OCI-LY7 (cell line): ENCODE data around the gene AGFG1. TPM values are rescaled to one million over a fixed set of nuclear protein-coding genes. Genes with fewer than 3 reads are reported as not detected.

Experiments
- BruUV-seq: library from RNA; stranded (reverse); fragments of 400-500 nt; replicated peaks from 2 replicates; lab custom pipeline; 2021; lab: Mats Ljungman, UMichigan
- CTCF ChIA-PET: fragments of 300-600 bp; sonication (Branson Sonifier 250); formaldehyde crosslinking; loops from one replicate; lab custom pipeline; 2022; ENCODE audit warnings: antibody characterized with exemption; ENCODE audit not compliant: unreplicated experiment; lab: Charles Lee
- POLR2A ChIA-PET: fragments of 300-600 bp; sonication (Branson Sonifier 250); formaldehyde crosslinking; loops from one replicate; lab custom pipeline; 2022; ENCODE audit warnings: antibody characterized with exemption; lab: Charles Lee
- DNase-seq: peaks from one replicate; pipeline ENCODE4 v3.0.0-alpha.2; 2015; ENCODE audit warnings: low spot score
- H2AFZ ChIP-seq: fragments of 200-600 bp; sonication (generic), shearing (Covaris generic); 2 replicates; pipeline ENCODE4 v1.6.1; 2014; ENCODE audit warnings: mild to moderate bottlenecking, antibody characterized with exemption, low read length, moderate library complexity
- H3K27ac ChIP-seq: fragments of 200-600 bp; sonication (generic); 2 replicates; pipeline ENCODE4 v1.5.1; 2014; ENCODE audit warnings: mixed run types, low read depth, mild to moderate bottlenecking, moderate library complexity, low read length, inconsistent platforms; ENCODE audit not compliant: poor library complexity, severe bottlenecking
- H3K36me3 ChIP-seq: fragments of 200-600 bp; sonication (generic); 2 replicates; pipeline ENCODE4 v1.6.1; 2014; ENCODE audit warnings: mild to moderate bottlenecking, antibody characterized with exemption, low read length, moderate library complexity, mixed read lengths; ENCODE audit not compliant: insufficient read depth
- H3K4me1 ChIP-seq: fragments of 200-600 bp; sonication (generic); 2 replicates; pipeline ENCODE4 v1.5.1; 2014; ENCODE audit warnings: mild to moderate bottlenecking, low read length; ENCODE audit not compliant: insufficient read depth, poor library complexity, severe bottlenecking
- H3K4me2 ChIP-seq: fragments of 200-600 bp; sonication (generic); 2 replicates; pipeline ENCODE4 v1.6.1; 2014; ENCODE audit warnings: mild to moderate bottlenecking, low read length
- H3K4me3 ChIP-seq: fragments of 200-600 bp; sonication (generic); 2 replicates; pipeline ENCODE4 v1.5.1; 2014; ENCODE audit warnings: mild to moderate bottlenecking, low read depth, low read length; ENCODE audit not compliant: poor library complexity, severe bottlenecking
- H3K79me2 ChIP-seq: fragments of 200-600 bp; sonication (generic); 2 replicates; pipeline ENCODE4 v1.6.1; 2016; ENCODE audit warnings: low read depth, mild to moderate bottlenecking, low read length, moderate library complexity, mixed read lengths; ENCODE audit not compliant: insufficient read depth
- H3K9me2 ChIP-seq: fragments of 200-600 bp; sonication (generic); 2 replicates; pipeline ENCODE4 v1.6.1; 2016; ENCODE audit warnings: mild to moderate bottlenecking, low read length, mixed read lengths; ENCODE audit not compliant: insufficient read depth
- H3K9me3 ChIP-seq: fragments of 200-600 bp; sonication (generic); 2 replicates; pipeline ENCODE4 v1.6.1; 2014; ENCODE audit warnings: mild to moderate bottlenecking, mixed run types, low read length, mixed read lengths
- H4K20me1 ChIP-seq: fragments of 200-600 bp; sonication (generic); 2 replicates; pipeline ENCODE4 v1.6.1; 2014; ENCODE audit warnings: mild to moderate bottlenecking, antibody characterized with exemption, low read length, moderate library complexity, mixed read lengths; ENCODE audit not compliant: insufficient read depth
- CTCF ChIP-seq: fragments of 200-600 bp; sonication (generic); conservative IDR thresholded peaks from 2 replicates; pipeline ENCODE4 v1.5.1; 2014; ENCODE audit warnings: mild to moderate bottlenecking, antibody characterized with exemption, low read length, moderate library complexity, mixed read lengths
- EZH2phosphoT487 ChIP-seq: fragments of 200-600 bp; sonication (generic); IDR thresholded peaks from 2 replicates; pipeline ENCODE4 v1.6.1; 2018; ENCODE audit warnings: low read depth, borderline replicate concordance, mild to moderate bottlenecking, mixed run types, antibody characterized with exemption, low read length, moderate library complexity, mixed read lengths
- intact Hi-C: fragments of 100-400 bp; cut with micrococcal nuclease; formaldehyde crosslinking; loops from one replicate; pipeline ENCODE4 v1.10.0; 2022; ENCODE audit not compliant: unreplicated experiment
- total RNA-seq, 2 experiments: library from RNA; depleted of rRNA in 1 of 2; stranded (reverse); fragments of >200 nt in 1 of 2; shearing (Covaris generic) in 1 of 2; gene quantifications; 2 replicates each; pipeline ENCODE4 v1.2.3, GENCODE V29; 2014 to 2022

Gene AGFG1
- total RNA-seq, 2 experiments from 2014 or later: 37.6 to 65.4 TPM

- ChIA-PET CTCF (no interaction called here), POLR2A (interaction anchor here (0.5 kb wide), 1 partner anchor 78 kb away, joined by 3 read pairs; no protein-coding TSS in a partner anchor)
- Histone ChIP-seq H4K20me1 (no peaks in the 10 kb centered on the region), H2AFZ (no peak overlapping the region), H3K4me1 (no peaks in the 10 kb centered on the region), H3K9me3 (no peaks in the 10 kb centered on the region), H3K4me2 (no peak overlapping the region), H3K9me2 (no peaks in the 10 kb centered on the region), H3K79me2 (no peaks in the 10 kb centered on the region), H3K27ac (no peak overlapping the region), H3K36me3 (no peaks in the 10 kb centered on the region), H3K4me3 (no peak overlapping the region)
- TF ChIP-seq EZH2phosphoT487 (no peak), CTCF (no peak)
- intact Hi-C loops: no loop called here
- no TSS peak for BruUV-seq
- DNase-seq: no peak
Measured at GRCh38 chr2:227453810-227454209, 18.1 kb upstream of the AGFG1 start.

- H4K20me1 ChIP-seq: no peaks in the 10 kb centered on the region
- H3K36me3 ChIP-seq: no peaks in the 10 kb centered on the region
- H2AFZ ChIP-seq: no peak overlapping the region
- intact Hi-C loops: no loop called here
- no peaks in the 10 kb centered on the region for H3K9me2 ChIP-seq
- no peak for TF ChIP-seq CTCF
- TF ChIP-seq EZH2phosphoT487: no peak
- no TSS peak for BruUV-seq
- H3K9me3 ChIP-seq: no peaks in the 10 kb centered on the region
- no peak overlapping the region for H3K4me2 ChIP-seq
- ChIA-PET CTCF (no interaction called here), POLR2A (interaction anchor here (0.5 kb wide), 1 partner anchor 77 kb away, joined by 3 read pairs; no protein-coding TSS in a partner anchor)
- no peak overlapping the region for H3K27ac ChIP-seq
- H3K4me1 ChIP-seq: no peaks in the 10 kb centered on the region
- H3K79me2 ChIP-seq: no peaks in the 10 kb centered on the region
- DNase-seq: no peak
- no peak overlapping the region for H3K4me3 ChIP-seq
Measured at GRCh38 chr2:227454323-227454860, 17.6 kb upstream of the AGFG1 start.

GRCh38 chr2:227455200-227455599 lies 16.8 kb upstream of the AGFG1 start:
- Histone ChIP-seq H3K27ac (no peak overlapping the region), H3K79me2 (no peaks in the 10 kb centered on the region), H3K9me2 (no peaks in the 10 kb centered on the region), H3K36me3 (no peaks in the 10 kb centered on the region), H3K4me1 (no peaks in the 10 kb centered on the region), H3K4me3 (no peak overlapping the region), H3K4me2 (no peak overlapping the region), H2AFZ (no peak overlapping the region), H3K9me3 (no peaks in the 10 kb centered on the region), H4K20me1 (no peaks in the 10 kb centered on the region)
- BruUV-seq: no TSS peak
- no peak for DNase-seq
- intact Hi-C loops: no loop called here
- POLR2A ChIA-PET: no interaction called here
- CTCF ChIA-PET: no interaction called here
- no peak for TF ChIP-seq EZH2phosphoT487
- no peak for TF ChIP-seq CTCF
